NCI-H2107 (cell line): Measurements from ENCODE around the gene CES2.
"Not testable (repeated sequence)": the region's sequence is repeated elsewhere in the genome, so short reads cannot be mapped to it uniquely, and the experiment has no call there.

Source experiments
- DNase-seq: peaks from one replicate; lab custom pipeline; 2025; lab: John Stamatoyannopoulos, UW

Gene CES2, protein sequence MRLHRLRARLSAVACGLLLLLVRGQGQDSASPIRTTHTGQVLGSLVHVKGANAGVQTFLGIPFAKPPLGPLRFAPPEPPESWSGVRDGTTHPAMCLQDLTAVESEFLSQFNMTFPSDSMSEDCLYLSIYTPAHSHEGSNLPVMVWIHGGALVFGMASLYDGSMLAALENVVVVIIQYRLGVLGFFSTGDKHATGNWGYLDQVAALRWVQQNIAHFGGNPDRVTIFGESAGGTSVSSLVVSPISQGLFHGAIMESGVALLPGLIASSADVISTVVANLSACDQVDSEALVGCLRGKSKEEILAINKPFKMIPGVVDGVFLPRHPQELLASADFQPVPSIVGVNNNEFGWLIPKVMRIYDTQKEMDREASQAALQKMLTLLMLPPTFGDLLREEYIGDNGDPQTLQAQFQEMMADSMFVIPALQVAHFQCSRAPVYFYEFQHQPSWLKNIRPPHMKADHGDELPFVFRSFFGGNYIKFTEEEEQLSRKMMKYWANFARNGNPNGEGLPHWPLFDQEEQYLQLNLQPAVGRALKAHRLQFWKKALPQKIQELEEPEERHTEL

GRCh38 chr16:66935314-66936011, at the start of gene CES2:
Gene CES2, plus strand, starts transcription at chr16:66935516. Its CDS starts 120 bp downstream, at chr16:66935636.
- no peak for DNase-seq

DNA sequence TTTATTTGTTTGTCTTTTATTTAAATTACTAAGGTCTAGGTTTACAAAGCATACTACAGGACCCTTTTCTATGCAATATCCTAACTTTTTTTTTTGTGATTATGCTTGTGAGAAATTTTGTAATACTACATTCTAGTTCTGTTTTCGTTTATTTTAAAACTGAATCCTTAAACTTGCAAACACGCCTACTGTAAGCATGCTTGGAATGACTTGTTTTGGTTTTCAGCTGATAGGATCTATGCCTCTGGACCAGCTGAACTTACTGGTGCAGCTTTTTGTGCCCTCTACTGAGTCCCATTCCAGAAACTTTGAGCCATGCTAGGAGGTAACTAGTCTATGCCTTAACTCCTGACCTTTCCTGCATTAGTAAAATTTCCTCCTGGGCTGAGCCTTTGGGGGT, 49.0 kb upstream of the CES2 start:
- no peak for DNase-seq

GRCh38 chr16:66886914-66887313, 48.4 kb upstream of the CES2 start:
- DNase-seq = no peak

GRCh38 chr16:66888647-66889615, 46.4 kb upstream of the CES2 start:
- DNase-seq = no peak

DNA sequence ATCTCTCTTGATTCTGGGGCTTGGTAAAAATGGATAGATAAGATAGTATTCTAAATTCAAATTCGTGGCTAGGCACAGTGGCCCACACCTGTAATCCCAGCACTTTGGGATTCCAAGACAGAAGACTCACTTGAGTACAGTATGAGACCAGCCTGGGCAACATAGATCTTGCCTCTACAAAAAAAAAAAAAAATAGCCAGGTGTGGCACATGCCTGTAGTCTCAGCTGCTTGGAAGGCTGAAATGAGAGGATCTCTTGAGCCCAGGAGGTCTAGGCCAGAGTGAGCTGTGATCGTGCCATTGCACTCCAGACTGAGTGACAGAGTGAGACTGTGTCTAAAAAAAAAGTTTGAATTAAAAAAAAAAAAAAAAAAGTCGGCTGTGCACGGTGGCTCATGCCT, 45.7 kb upstream of the CES2 start:
- no peak for DNase-seq

GRCh38 chr16:66890799-66891198, 44.5 kb upstream of the CES2 start:
- no peak for DNase-seq

GRCh38 chr16:66891360-66891759, 44.0 kb upstream of the CES2 start:
- no peak for DNase-seq

GRCh38 chr16:66891797-66892196, 43.5 kb upstream of the CES2 start:
- no peak for DNase-seq

DNA sequence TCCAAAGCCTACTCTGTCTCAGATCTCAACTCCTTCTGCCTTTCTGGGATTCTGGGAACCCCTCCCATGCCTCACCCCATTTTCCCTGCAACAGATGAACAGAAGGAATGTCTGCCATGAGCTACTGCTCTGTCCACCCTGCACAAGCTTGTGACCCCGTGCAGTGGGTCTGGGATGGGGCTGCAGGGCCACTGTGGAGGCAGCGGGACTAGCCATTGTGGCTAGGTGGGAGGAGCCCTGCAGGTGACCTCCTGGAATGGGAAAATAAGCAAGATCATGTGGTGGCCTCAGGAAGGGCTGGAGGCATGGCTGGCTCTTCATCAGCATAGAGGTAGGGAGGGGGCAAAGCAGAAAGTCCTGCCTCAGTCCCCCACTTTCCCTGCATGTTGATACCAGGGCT, 41.3 kb upstream of the CES2 start:
- no peak for DNase-seq

DNA sequence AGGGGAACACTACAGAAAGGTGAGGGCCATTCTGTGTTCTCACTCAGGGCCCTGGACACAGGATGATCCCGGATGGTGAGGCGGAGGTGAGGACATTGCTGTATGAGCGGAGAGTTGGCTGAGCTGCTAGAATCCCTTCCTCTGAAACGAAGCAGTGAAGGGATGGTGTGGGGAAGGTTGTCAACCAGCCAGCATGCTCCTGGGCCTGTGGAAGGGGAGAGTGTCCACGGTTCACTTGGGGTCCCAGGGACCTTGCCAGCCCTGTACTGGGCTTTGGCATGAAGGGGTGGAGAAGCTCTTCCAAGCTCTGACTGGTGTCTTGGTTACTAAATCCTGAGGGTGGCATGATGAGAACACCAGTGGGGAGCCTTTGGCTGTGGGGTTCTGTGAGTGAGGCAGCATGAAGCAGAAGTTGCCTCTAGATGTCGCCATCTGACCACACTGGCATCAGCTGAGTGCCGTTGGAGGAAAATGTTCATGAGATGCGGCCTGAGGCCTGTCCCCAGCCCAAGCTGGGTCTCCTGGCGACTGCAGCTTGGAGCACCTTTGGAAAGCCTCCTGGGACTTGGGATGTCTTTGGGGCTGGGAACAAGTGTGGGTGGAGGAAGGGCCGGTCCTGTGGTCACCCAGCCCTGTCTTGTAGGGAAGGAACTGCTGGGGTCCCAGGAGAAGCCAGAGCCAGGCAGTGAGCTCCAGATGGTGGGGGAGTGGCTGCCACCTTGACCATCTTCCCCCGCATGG, 40.2 kb upstream of the CES2 start:
- DNase-seq = peak; percentile 26

DNA sequence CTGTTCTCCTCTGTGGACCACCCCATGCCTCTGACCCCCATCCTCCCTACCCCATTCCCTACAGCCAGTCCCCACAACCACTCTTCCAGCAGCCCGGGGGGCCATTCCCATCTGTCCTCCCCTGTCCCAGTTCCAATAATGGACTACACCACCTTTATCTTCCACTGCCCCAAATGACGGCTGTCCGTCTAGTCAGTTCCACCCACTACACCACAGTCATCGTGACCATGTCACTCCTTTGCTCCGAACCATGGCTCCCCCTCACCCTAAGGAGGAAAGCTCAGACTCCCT, 39.7 kb upstream of the CES2 start:
- DNase-seq = no peak

DNA sequence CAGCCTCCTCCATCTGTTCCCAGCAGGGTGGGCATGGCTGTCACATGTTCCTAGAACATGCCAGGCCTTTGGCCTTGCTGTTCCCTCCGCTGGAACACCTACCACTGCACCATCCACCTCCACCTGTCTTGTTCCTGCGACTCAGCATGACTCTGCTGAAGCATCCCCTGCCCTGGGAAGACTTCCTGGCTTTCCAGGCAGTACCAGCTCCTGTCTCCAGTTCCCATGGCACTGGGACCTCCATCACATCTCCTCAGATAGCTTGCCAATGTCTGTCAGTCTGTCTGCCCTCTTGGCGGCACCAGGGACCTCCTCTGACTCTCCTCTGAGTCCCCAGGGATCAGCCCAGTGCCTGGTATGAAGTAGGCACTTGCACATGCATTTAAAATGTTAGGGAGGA, 39.3 kb upstream of the CES2 start:
- DNase-seq = no peak

DNA sequence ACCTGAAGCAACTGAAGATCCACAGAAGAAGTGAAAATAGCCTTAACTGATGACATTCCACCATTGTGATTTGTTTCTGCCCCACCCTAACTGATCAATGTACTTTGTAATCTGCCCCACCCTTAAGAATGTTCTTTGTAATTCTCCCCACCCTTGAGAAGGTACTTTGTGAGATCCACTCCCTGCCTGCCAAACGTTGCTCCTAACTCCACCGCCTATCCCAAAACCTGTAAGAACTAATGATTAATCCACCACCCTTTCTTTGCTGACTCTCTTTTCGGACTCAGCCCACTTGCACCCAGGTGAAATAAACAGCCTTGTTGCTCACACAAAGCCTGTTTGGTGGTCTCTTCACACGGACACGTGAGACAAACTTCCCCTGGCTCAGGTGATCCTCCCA, 38.6 kb upstream of the CES2 start:
- DNase-seq = not testable (repeated sequence)

- DNase-seq = no peak
Observed at GRCh38 chr16:66898207-66898606, 37.1 kb upstream of the CES2 start.

DNA sequence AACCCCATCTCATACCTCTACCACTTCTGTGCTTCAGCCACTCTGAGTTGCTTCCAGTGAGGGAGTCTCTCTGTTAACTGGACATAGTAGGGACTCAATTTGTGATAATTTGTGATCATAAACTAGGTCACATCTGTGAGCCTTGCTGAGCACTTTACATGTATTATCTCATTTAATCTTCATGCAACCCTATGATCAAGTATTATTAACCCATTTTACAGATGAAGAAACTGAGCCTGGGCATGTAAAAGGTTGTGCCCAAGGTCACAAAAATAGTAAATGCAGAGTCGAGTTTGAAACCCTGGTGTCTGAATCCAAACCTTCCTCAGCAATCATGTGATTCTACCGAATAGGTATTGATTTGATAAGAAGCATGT, 36.4 kb upstream of the CES2 start:
- DNase-seq = no peak

- no peak for DNase-seq
Observed at GRCh38 chr16:66899310-66899944, 35.9 kb upstream of the CES2 start.

GRCh38 chr16:66899945-66900710, 35.2 kb upstream of the CES2 start:
- no peak for DNase-seq

DNA sequence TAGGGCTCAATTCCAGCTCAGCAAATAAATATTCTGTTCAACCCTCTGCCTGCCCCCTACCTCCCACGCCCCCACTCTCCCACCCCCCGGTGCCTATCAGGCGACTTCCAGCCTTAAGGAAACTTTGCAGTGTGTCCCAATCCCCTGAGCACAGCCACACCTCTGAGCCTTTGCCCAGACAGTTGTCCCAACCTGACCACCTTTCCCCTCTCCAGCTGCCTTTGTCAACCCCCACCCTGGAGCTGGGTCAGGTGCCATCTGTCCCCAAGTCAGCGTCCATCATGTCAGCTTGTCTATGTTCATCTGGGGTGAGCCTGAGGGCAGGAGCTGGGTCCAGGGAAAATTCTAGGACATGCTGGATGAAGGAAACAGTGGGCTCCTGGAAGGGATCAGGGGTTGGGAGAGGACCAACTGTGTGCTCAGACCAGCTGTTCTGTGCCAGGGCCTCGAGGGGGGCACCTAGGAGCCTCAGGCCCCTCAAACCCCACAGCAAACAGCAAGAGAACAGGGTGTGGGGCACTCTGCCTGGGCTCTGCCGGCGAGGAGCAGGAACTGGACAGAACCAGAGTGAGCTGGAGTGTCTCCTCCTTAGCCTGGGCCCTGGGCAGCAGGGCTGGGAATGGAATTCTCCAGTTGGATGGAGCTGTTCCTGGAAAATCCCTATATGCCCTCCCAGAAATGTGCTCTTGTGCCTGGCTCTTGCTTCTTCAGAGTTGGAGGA, 34.4 kb upstream of the CES2 start:
- DNase-seq = no peak

GRCh38 chr16:66901626-66902025, 33.7 kb upstream of the CES2 start:
- DNase-seq = no peak
